Endothelial cell of umbilical vein (primary cell): Measurements from ENCODE around the gene BEST2. TPM values are rescaled to one million over a fixed set of nuclear protein-coding genes. Genes with fewer than 3 reads are reported as not detected.

Experiments used
- BruUV-seq: library from RNA; stranded (reverse); fragments of 400-500 nt; replicated peaks from 2 replicates; lab custom pipeline; 2021; lab: Mats Ljungman, UMichigan
- CTCF ChIA-PET: fragments of 300-600, 350-600 bp; sonication (Branson Sonifier 250); formaldehyde crosslinking; loops from one replicate; lab custom pipeline; 2021; ENCODE audit warnings: antibody characterized with exemption, inconsistent platforms; lab: Charles Lee
- POLR2A ChIA-PET: fragments of 300-600, 350-600 bp; sonication (Branson Sonifier 250); formaldehyde crosslinking; loops from one replicate; lab custom pipeline; 2021; ENCODE audit warnings: antibody characterized with exemption, inconsistent platforms; lab: Charles Lee
- DNase-seq: peaks from one replicate; pipeline ENCODE4 v3.0.0-alpha.2; 2011; ENCODE audit warnings: low read depth, low spot score
- FAIRE-seq: peaks from 2 replicates; lab custom pipeline; 2011; peaks lifted over from hg19 to GRCh38; lab: Jason Lieb, UNC
- H2AFZ ChIP-seq: 2 replicates; pipeline ENCODE4 v1.6.0; 2012; ENCODE audit warnings: low read depth, low read length, control low read depth, inconsistent platforms
- H3K27ac ChIP-seq: 2 replicates; pipeline ENCODE4 v1.5.1; 2011; ENCODE audit warnings: low read depth, mild to moderate bottlenecking, control low read depth, low read length, moderate library complexity; ENCODE audit not compliant: insufficient read depth
- H3K27me3 ChIP-seq, 2 experiments: 2 replicates each; pipeline versions ENCODE4 v1.6.0 to v1.6.1; 2011; ENCODE audit warnings: low read length in 2 of 2, mixed read lengths in 1 of 2; ENCODE audit not compliant: control insufficient read depth in 2 of 2, insufficient read depth in 2 of 2
- H3K36me3 ChIP-seq, 2 experiments: 2 replicates in 1 of 2; 3 replicates in 1 of 2; pipeline ENCODE4 v1.5.1; 2011; ENCODE audit warnings: low read length in 2 of 2, mild to moderate bottlenecking in 1 of 2, moderate library complexity in 1 of 2; ENCODE audit not compliant: control insufficient read depth in 2 of 2, insufficient read depth in 2 of 2; ENCODE audit errors: extremely low read depth in 1 of 2
- H3K4me1 ChIP-seq: 3 replicates; pipeline ENCODE4 v1.5.1; 2011; ENCODE audit warnings: mild to moderate bottlenecking, low read length; ENCODE audit not compliant: control insufficient read depth, insufficient read depth; ENCODE audit errors: extremely low read depth
- H3K4me2 ChIP-seq: 2 replicates; pipeline ENCODE4 v1.6.1; 2011; ENCODE audit warnings: low read length, control low read depth, mixed read lengths; ENCODE audit not compliant: insufficient read depth
- H3K4me3 ChIP-seq, 3 experiments: fragments of 200-600 bp in 1 of 3; sonication (generic), shearing (Covaris generic) in 1 of 3; replicated peaks in 1 of 3; 2 replicates each; pipeline ENCODE4 v1.5.1; 2011 to 2016; ENCODE audit warnings: control low read depth in 3 of 3, low read length in 3 of 3, mild to moderate bottlenecking in 2 of 3, inconsistent platforms in 1 of 3, low read depth in 1 of 3, moderate library complexity in 1 of 3; ENCODE audit not compliant: insufficient read depth in 1 of 3
- H3K79me2 ChIP-seq: 2 replicates; pipeline ENCODE4 v1.6.0; 2012; ENCODE audit warnings: low read length, inconsistent platforms; ENCODE audit not compliant: control insufficient read depth, insufficient read depth
- H3K9ac ChIP-seq: replicated peaks from 2 replicates; pipeline ENCODE3; 2011; ENCODE audit warnings: low read length, control low read depth; ENCODE audit not compliant: insufficient read depth; ENCODE audit errors: extremely low read depth
- H3K9me1 ChIP-seq: replicated peaks from 3 replicates; pipeline ENCODE4 v1.6.0; 2011; ENCODE audit warnings: mild to moderate bottlenecking, low read length; ENCODE audit not compliant: control insufficient read depth, insufficient read depth; ENCODE audit errors: extremely low read depth
- H3K9me3 ChIP-seq: replicated peaks from 2 replicates; pipeline ENCODE4 v1.5.1; 2012; ENCODE audit warnings: low read length, inconsistent platforms; ENCODE audit not compliant: control insufficient read depth, insufficient read depth
- H4K20me1 ChIP-seq: replicated peaks from 2 replicates; pipeline ENCODE3; 2011; ENCODE audit warnings: mild to moderate bottlenecking, low read length; ENCODE audit not compliant: control insufficient read depth, insufficient read depth; ENCODE audit errors: extremely low read depth
- EZH2 ChIP-seq: IDR thresholded peaks from 2 replicates; pipeline ENCODE4 v1.6.1; 2012; ENCODE audit warnings: borderline replicate concordance, low read depth, mild to moderate bottlenecking, moderate library complexity, low read length, inconsistent platforms; ENCODE audit not compliant: severe bottlenecking
- FOS ChIP-seq: IDR thresholded peaks from 2 replicates; pipeline ENCODE4 v1.6.1; 2011; ENCODE audit warnings: mild to moderate bottlenecking, low read length, moderate library complexity, borderline replicate concordance; ENCODE audit not compliant: insufficient read depth
- GATA2 ChIP-seq: IDR thresholded peaks from 2 replicates; pipeline ENCODE4 v1.7.0; 2011; ENCODE audit warnings: low read depth, mild to moderate bottlenecking, moderate library complexity, mixed read lengths, low read length; ENCODE audit not compliant: insufficient read length, insufficient read depth
- JUN ChIP-seq: IDR thresholded peaks from 2 replicates; pipeline ENCODE4 v1.6.1; 2011; ENCODE audit warnings: borderline replicate concordance, low read depth; ENCODE audit not compliant: insufficient read length, insufficient read depth
- MAX ChIP-seq: IDR thresholded peaks from 2 replicates; pipeline ENCODE4 v1.6.1; 2011; ENCODE audit not compliant: insufficient read depth, insufficient read length
- MYC ChIP-seq: IDR thresholded peaks from one replicate; pipeline ENCODE4 v1.6.1; 2011; ENCODE audit warnings: mild to moderate bottlenecking, low read depth, low read length
- POLR2A ChIP-seq: IDR thresholded peaks from 2 replicates; pipeline ENCODE4 v1.6.1; 2012; ENCODE audit warnings: low read depth, mild to moderate bottlenecking, control low read depth, low read length
- POLR2AphosphoS5 ChIP-seq: IDR thresholded peaks from 2 replicates; pipeline ENCODE4 v1.6.1; 2012; ENCODE audit warnings: low read depth, mild to moderate bottlenecking, control low read depth, low read length, moderate library complexity; ENCODE audit not compliant: insufficient read depth
- dilution Hi-C: fragments of 300-500 bp; cut with MboI; formaldehyde crosslinking; loops from one replicate; pipeline ENCODE4 v1.15.0; 2019; ENCODE audit warnings: low sequenced_read_pairs; ENCODE audit not compliant: extremely low pct_ligation_motif_present
- intact Hi-C: fragments of 100-400 bp; cut with micrococcal nuclease; formaldehyde crosslinking; loops from one replicate; pipeline ENCODE4 v1.10.0; 2022
- polyA plus RNA-seq, 4 experiments: library from polyadenylated mRNA; depleted of rRNA in 3 of 4; stranded (reverse) in 3 of 4; unstranded in 1 of 4; fragments of >200 nt; gene quantifications; 2 replicates each; pipeline versions ENCODE4 v1.2.1 to v1.2.3, GENCODE V29; 2011 to 2012; ENCODE audit warnings: missing spikeins in 1 of 4
- total RNA-seq: library from RNA; stranded (reverse); gene quantifications from 2 replicates; pipeline ENCODE4 v1.2.3, GENCODE V29; 2021
- TF ChIP-seq, protein P1 (sequence below), 2 donors: IDR thresholded peaks; 1 replicate in 1 of 2; 2 replicates in 1 of 2; pipeline ENCODE4 v1.5.1; 2011; ENCODE audit warnings: low read length in 2 of 2, mild to moderate bottlenecking in 2 of 2, moderate library complexity in 2 of 2, control low read depth in 1 of 2, inconsistent platforms in 1 of 2, low read depth in 1 of 2; ENCODE audit not compliant: insufficient read depth in 1 of 2; ENCODE audit errors: extremely low read depth in 1 of 2

The BEST2 gene
- total and polyA plus RNA-seq, 2 donors (not counting 3 experiments of a cell fraction or from before 2014, with no cell fraction given): not detected

DNA sequence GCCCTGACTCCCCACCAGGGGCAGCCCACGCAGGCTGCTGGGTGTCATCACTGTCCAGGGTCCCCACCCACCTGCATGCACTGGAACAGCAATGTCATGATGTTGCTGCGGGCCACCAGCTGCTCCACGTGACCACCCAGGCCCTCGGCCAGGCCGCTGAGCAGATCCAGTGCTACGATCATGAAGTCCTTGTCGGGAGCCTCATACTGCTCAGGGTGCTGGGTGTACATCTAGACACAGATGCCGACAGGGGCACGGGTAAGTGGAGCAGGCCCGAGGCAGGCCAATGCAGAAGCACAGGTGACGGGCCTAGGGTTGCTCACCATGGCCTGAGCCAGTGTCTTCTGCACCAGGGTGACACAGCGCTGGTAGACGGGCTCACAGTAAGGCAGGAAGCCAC, 46.4 kb upstream of the BEST2 start:
- ChIA-PET POLR2A (no interaction called here), CTCF (interaction anchor here (1.6 kb wide), 1 partner anchor 18 kb away, joined by 4 read pairs; no protein-coding TSS in a partner anchor)
- Histone ChIP-seq H3K9me1 (no peaks in the 10 kb centered on the region), H3K4me2 (no peak overlapping the region), H3K9me3 (no peaks in the 10 kb centered on the region), H3K4me3 (no peak overlapping the region), H3K79me2 (no peaks in the 10 kb centered on the region), H3K36me3 (peaks cover 22 to 58% of the 10 kb centered on the region in 2 experiments), H3K9ac (no peak overlapping the region), H2AFZ (no peak overlapping the region), H3K27me3 (no peaks in the 10 kb centered on the region), H3K4me1 (no peaks in the 10 kb centered on the region), H3K27ac (no peak overlapping the region), H4K20me1 (no peaks in the 10 kb centered on the region)
- DNase-seq: no peak
- no peak for TF ChIP-seq JUN
- dilution Hi-C loops: no loop called here
- intact Hi-C loops: no loop called here
- no peak for FAIRE-seq
- BruUV-seq: no TSS peak

- H3K4me1 ChIP-seq: no peaks in the 10 kb centered on the region
- no peak overlapping the region for H3K4me3 ChIP-seq
- dilution Hi-C loops: no loop called here
- H3K79me2 ChIP-seq: no peaks in the 10 kb centered on the region
- no peaks in the 10 kb centered on the region for H3K9me3 ChIP-seq
- no peaks in the 10 kb centered on the region for H3K9me1 ChIP-seq
- intact Hi-C loops: no loop called here
- TF ChIP-seq GATA2: no peak
- TF ChIP-seq POLR2AphosphoS5: no peak
- TF ChIP-seq MAX: no peak
- TF ChIP-seq JUN: no peak
- no peak for TF ChIP-seq MYC
- TF ChIP-seq EZH2: no peak
- TF ChIP-seq, protein P1, sequence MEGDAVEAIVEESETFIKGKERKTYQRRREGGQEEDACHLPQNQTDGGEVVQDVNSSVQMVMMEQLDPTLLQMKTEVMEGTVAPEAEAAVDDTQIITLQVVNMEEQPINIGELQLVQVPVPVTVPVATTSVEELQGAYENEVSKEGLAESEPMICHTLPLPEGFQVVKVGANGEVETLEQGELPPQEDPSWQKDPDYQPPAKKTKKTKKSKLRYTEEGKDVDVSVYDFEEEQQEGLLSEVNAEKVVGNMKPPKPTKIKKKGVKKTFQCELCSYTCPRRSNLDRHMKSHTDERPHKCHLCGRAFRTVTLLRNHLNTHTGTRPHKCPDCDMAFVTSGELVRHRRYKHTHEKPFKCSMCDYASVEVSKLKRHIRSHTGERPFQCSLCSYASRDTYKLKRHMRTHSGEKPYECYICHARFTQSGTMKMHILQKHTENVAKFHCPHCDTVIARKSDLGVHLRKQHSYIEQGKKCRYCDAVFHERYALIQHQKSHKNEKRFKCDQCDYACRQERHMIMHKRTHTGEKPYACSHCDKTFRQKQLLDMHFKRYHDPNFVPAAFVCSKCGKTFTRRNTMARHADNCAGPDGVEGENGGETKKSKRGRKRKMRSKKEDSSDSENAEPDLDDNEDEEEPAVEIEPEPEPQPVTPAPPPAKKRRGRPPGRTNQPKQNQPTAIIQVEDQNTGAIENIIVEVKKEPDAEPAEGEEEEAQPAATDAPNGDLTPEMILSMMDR (IDR thresholded peaks at IDR 0.05; ENCODE audit: extremely low read depth in 1 of 2, insufficient read depth in 1 of 2, low read depth in 1 of 2, low read length in 2 of 2): no peak
- TF ChIP-seq POLR2A: no peak
- TF ChIP-seq FOS: no peak
- no peak overlapping the region for H3K9ac ChIP-seq
- DNase-seq: no peak
- POLR2A ChIA-PET: no interaction called here
- CTCF ChIA-PET: interaction anchor here (1.6 kb wide), 1 partner anchor 17 kb away, joined by 4 read pairs; no protein-coding TSS in a partner anchor
- no peak overlapping the region for H3K4me2 ChIP-seq
- H3K36me3 ChIP-seq: peaks cover 24 to 58% of the 10 kb centered on the region in 2 experiments
- no peak for FAIRE-seq
- BruUV-seq: no TSS peak
- no peaks in the 10 kb centered on the region for H4K20me1 ChIP-seq
- no peaks in the 10 kb centered on the region for H3K27me3 ChIP-seq
- no peak overlapping the region for H2AFZ ChIP-seq
- no peak overlapping the region for H3K27ac ChIP-seq
These were observed 45.8 kb upstream of the BEST2 start for GRCh38 chr19:12705654-12706331.
